OCI-LY3 (cell line): ENCODE data around the gene SETDB1.
"Not testable (repeated sequence)": the region's sequence is repeated elsewhere in the genome, so short reads cannot be mapped to it uniquely, and the experiment has no call there.

Source experiments
- H2AFZ ChIP-seq: fragments of 200-600, 300-600 bp; shearing (Covaris generic); 2 replicates; pipeline ENCODE4 v1.6.0; 2014; ENCODE audit warnings: antibody characterized with exemption, low read depth, low read length
- H3K27ac ChIP-seq: fragments of 200-600, 300-600 bp; sonication (generic); 2 replicates; pipeline ENCODE4 v1.5.1; 2014; ENCODE audit warnings: mild to moderate bottlenecking, low read length, moderate library complexity, mixed read lengths
- H3K27me3 ChIP-seq: fragments of 200-600, 300-600 bp; sonication (generic); 2 replicates; pipeline ENCODE4 v1.6.1; 2014; ENCODE audit warnings: low read depth, low read length, mixed read lengths
- H3K36me3 ChIP-seq: fragments of 200-600, 300-600 bp; sonication (generic); replicated peaks from 2 replicates; pipeline ENCODE3; 2014; ENCODE audit warnings: low read depth, low read length, mixed read lengths
- H3K4me1 ChIP-seq: fragments of 300-600, 200-600 bp; sonication (generic); 2 replicates; pipeline ENCODE4 v1.6.1; 2014; ENCODE audit warnings: low read length, mixed read lengths
- H3K4me2 ChIP-seq: fragments of 200-600, 300-600 bp; sonication (generic); 2 replicates; pipeline ENCODE4 v1.6.1; 2014; ENCODE audit warnings: low read length, mixed read lengths
- H3K4me3 ChIP-seq: fragments of 300-600, 200-600 bp; sonication (generic); 2 replicates; pipeline ENCODE4 v1.5.1; 2014; ENCODE audit warnings: antibody characterized with exemption, mild to moderate bottlenecking, low read length, moderate library complexity
- H3K79me2 ChIP-seq: fragments of 300-600, 200-600 bp; shearing (Covaris generic); 2 replicates; pipeline ENCODE4 v1.6.1; 2014; ENCODE audit warnings: mild to moderate bottlenecking, low read length, mixed read lengths
- H3K9ac ChIP-seq: fragments of 300-600, 200-600 bp; shearing (Covaris generic); 2 replicates; pipeline ENCODE4 v1.6.0; 2014; ENCODE audit warnings: mild to moderate bottlenecking, low read length, moderate library complexity
- H3K9me3 ChIP-seq: fragments of 200-600, 300-600 bp; shearing (Covaris generic); 2 replicates; pipeline ENCODE4 v1.6.1; 2014; ENCODE audit warnings: low read length, mixed read lengths; ENCODE audit not compliant: insufficient read depth
- H4K20me1 ChIP-seq: fragments of 200-600, 300-600 bp; sonication (generic); 2 replicates; pipeline ENCODE4 v1.6.1; 2016; ENCODE audit warnings: low read length, mixed read lengths; ENCODE audit not compliant: insufficient read depth
- EZH2phosphoT487 ChIP-seq: fragments of 200-600 bp; shearing (Covaris generic); IDR thresholded peaks from 2 replicates; pipeline ENCODE4 v1.6.1; 2018; ENCODE audit warnings: antibody characterized with exemption, mixed run types, low read depth
- TF ChIP-seq, protein P1 (sequence below): fragments of 200-600, 300-600 bp; sonication (generic); IDR thresholded peaks from 2 replicates; pipeline ENCODE4 v1.5.1; 2014; ENCODE audit warnings: antibody characterized with exemption, low read length, low read depth

SETDB1 gene

DNA sequence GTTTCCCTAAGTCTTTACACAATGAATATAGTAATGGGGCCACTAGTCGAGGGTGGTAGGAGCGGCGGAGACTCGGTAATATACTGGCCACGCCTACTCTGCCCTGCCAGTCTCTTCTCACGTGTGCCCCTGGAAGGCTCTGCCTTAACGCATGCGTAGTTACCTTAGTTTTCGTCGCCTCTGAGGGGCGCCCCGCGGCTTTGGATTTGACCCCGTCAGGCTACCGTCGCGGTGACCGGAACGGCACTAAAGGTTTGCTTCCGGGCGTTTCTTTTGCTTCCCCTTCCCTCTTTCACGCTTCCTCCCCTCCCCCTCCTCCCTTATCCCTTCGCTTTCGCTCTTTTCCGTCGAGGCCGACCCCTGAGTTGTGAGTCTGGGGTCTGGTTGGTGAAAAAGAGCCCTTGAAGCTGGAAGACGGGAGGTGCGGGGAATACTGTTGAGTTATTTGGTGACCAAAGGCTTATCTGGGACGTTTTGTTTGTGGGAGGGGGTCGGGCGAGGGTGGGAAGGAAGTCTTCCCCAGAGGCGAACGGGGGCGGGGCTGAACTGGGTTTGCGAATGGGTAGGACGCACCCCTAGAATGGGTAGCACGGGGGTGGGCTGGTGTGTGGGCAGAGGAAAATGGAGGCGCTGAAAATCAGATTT is at the start of gene SETDB1:
SETDB1 (plus strand) TSS at position 267 of the 645 bp plus-strand sequence. CDS start 1,352 bp downstream, outside the sequence.
- Histone ChIP-seq H3K27ac (peak within 1 kb of the TSS; percentile 77), H3K9ac (peak within 1 kb of the TSS; percentile 93), H2AFZ (peak within 1 kb of the TSS; percentile 96), H3K4me1 (peaks cover 21% of the 10 kb centered on the region), H3K4me2 (peak within 1 kb of the TSS; percentile 82), H4K20me1 (no peaks in the 10 kb centered on the region), H3K79me2 (peaks cover 21% of the 10 kb centered on the region), H3K9me3 (no peaks in the 10 kb centered on the region), H3K27me3 (no peaks in the 10 kb centered on the region), H3K4me3 (peak within 1 kb of the TSS; percentile 88), H3K36me3 (peaks cover 28% of the 10 kb centered on the region)
- TF ChIP-seq EZH2phosphoT487: no peak
- TF ChIP-seq, protein P1, sequence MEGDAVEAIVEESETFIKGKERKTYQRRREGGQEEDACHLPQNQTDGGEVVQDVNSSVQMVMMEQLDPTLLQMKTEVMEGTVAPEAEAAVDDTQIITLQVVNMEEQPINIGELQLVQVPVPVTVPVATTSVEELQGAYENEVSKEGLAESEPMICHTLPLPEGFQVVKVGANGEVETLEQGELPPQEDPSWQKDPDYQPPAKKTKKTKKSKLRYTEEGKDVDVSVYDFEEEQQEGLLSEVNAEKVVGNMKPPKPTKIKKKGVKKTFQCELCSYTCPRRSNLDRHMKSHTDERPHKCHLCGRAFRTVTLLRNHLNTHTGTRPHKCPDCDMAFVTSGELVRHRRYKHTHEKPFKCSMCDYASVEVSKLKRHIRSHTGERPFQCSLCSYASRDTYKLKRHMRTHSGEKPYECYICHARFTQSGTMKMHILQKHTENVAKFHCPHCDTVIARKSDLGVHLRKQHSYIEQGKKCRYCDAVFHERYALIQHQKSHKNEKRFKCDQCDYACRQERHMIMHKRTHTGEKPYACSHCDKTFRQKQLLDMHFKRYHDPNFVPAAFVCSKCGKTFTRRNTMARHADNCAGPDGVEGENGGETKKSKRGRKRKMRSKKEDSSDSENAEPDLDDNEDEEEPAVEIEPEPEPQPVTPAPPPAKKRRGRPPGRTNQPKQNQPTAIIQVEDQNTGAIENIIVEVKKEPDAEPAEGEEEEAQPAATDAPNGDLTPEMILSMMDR: 0 out of 2 replicates have a peak, but pooled peaks have one; percentile 17

DNA sequence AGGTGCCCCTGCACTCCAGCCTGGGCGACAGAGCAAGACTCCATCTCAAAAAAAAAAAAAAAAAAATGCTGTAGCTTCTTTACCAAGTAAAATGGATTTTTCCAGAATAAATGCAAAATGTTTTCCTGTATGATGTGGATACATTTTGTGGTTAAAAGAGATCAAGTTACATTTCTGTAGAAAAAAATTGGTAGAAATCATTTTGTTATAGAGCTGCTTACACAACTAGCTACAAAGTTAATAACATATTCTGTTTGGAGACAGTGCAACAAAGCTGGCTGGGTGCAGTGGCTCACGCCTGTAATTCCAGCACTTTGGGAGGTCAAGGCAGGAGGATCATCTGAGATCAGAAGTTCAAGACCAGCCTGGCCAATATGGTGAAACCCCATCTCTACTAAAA is 47.2 kb upstream of the SETDB1 start:
- not testable (repeated sequence) for H3K27me3 ChIP-seq, H3K36me3 ChIP-seq, H2AFZ ChIP-seq, H3K4me3 ChIP-seq, H3K9ac ChIP-seq, H3K9me3 ChIP-seq, H3K27ac ChIP-seq, H4K20me1 ChIP-seq, H3K4me2 ChIP-seq
- H3K79me2 ChIP-seq: peaks cover 21% of the 10 kb centered on the region
- peaks cover 18% of the 10 kb centered on the region for H3K4me1 ChIP-seq

- no peaks in the 10 kb centered on the region for H3K36me3 ChIP-seq
- TF ChIP-seq, protein P1: no peak
- TF ChIP-seq EZH2phosphoT487: no peak
- H2AFZ ChIP-seq: no peak overlapping the region
- H3K4me3 ChIP-seq: no peak overlapping the region
- H3K4me1 ChIP-seq: peaks cover 4% of the 10 kb centered on the region; the same call in 1 of the 2 replicates
- H3K4me2 ChIP-seq: no peak overlapping the region
- H3K27me3 ChIP-seq: no peaks in the 10 kb centered on the region
- H3K27ac ChIP-seq: no peak overlapping the region
- no peaks in the 10 kb centered on the region for H4K20me1 ChIP-seq
- no peak overlapping the region for H3K9ac ChIP-seq
- no peaks in the 10 kb centered on the region for H3K79me2 ChIP-seq
- no peaks in the 10 kb centered on the region for H3K9me3 ChIP-seq
Measured at GRCh38 chr1:150881331-150882070, 44.7 kb upstream of the SETDB1 start.

DNA sequence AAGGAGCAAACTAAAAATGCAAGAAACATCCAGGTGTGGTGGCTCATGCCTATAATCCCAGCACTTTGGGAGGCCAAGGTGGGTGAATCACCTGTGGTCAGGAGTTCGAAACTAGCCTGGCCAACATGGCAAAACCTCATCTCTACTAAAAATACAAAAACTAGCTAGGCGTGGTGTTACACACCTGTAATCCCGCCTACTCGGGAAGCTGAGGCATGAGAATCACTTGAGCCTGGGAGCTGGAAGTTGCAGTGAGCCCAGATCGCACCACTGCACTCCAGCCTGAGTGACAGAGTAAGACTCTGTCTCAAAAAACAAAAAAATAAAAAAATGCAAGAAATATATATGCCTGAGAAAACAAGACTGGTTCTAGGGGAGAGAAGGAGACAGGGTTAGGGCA is 43.0 kb upstream of the SETDB1 start:
- H3K27ac ChIP-seq, H3K79me2 ChIP-seq, H3K27me3 ChIP-seq, H4K20me1 ChIP-seq, H3K36me3 ChIP-seq, H3K4me1 ChIP-seq, H3K9ac ChIP-seq, H3K4me3 ChIP-seq, H3K9me3 ChIP-seq, H3K4me2 ChIP-seq: not testable (repeated sequence)
- H2AFZ ChIP-seq: peak overlapping the region; percentile 75; the same call in 1 of the 2 replicates

DNA sequence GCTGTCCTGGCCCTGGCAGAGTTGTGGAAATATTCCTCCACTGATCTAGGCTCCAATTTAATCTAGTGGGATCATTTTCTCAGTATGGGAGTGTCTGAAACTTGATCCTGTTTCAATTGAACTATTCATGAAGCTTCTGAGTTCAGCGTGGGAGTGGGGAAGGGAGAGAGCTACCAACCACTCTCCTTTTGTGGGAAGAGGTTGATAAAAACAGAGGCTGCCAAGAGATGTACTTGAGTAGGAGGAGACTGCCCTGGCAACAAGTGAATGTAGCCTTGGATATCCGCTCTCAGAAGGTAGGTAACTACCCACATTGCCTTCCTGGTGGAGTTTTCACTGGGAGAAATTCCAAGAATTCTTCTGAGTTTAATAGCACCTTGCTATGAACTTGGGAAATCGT is 39.1 kb upstream of the SETDB1 start, which contains the start of gene CTXND2:
CTXND2 (plus strand) TSS at position 119 of the 400 bp plus-strand sequence. CDS start 25,179 bp downstream, outside the sequence.
- Histone ChIP-seq H3K27me3 (peaks cover 12% of the 10 kb centered on the region; the same call in 1 of the 2 replicates), H4K20me1 (no peaks in the 10 kb centered on the region), H3K36me3 (no peaks in the 10 kb centered on the region), H3K27ac (no peak within 1 kb of the TSS), H3K9me3 (no peaks in the 10 kb centered on the region), H2AFZ (no peak within 1 kb of the TSS), H3K4me2 (no peak within 1 kb of the TSS), H3K79me2 (no peaks in the 10 kb centered on the region), H3K9ac (no peak within 1 kb of the TSS), H3K4me3 (no peak within 1 kb of the TSS), H3K4me1 (peaks cover 9% of the 10 kb centered on the region)
- TF ChIP-seq, protein P1: no peak
- TF ChIP-seq EZH2phosphoT487: no peak
